WI38 (cell line): ENCODE data around the gene DSCAML1.

Experiments
- H3K4me3 ChIP-seq: 2 replicates; pipeline ENCODE4 v1.5.1; 2011; ENCODE audit warnings: low read depth, mild to moderate bottlenecking, control low read depth, low read length
- CTCF ChIP-seq: IDR thresholded peaks from 2 replicates; pipeline ENCODE4 v1.5.1; 2012; ENCODE audit warnings: low read depth, mild to moderate bottlenecking, control low read depth, low read length

The DSCAML1 gene

DNA sequence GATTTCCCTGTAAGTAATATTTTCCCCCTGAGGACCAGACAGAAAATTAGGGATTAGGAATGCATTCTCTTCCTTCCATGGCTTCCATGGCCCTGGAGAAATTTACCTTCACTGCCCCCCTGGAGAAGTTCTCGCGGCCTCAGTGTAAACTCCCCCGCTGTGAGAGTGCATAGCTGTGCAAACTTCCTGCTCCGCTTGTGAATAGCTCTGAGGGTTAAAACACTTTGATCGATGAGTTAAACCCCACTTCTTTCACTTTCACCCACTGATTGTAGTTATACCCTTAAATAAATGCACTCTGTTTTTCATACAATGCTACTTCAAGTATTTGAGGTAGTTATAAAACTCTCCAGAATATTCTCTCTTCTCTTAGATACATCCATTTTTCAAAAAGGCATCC lies 190.8 kb downstream of the DSCAML1 start:
- no peak for TF ChIP-seq CTCF
- H3K4me3 ChIP-seq, result no peak overlapping the region

DNA sequence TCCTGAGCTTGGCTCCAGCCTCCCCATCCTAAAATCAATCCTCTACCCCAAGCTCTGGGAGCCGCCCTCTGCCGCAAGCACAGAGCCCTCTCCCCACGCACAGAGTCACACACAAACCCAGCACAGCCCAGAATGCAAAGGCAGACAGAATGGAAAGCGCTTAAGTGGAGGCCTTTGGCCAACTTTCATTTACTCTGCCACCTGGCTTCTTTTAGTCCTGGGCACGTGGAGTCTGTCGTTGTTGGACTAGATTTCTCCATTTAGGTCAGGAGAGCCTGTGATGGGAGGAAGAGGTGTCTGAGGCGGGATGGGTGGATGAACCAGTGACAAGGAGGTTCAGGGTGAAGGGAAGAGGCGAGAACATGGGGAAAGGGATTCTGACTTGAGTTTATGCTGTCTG lies 191.7 kb downstream of the DSCAML1 start:
- no peak overlapping the region for H3K4me3 ChIP-seq
- no peak for TF ChIP-seq CTCF

DNA sequence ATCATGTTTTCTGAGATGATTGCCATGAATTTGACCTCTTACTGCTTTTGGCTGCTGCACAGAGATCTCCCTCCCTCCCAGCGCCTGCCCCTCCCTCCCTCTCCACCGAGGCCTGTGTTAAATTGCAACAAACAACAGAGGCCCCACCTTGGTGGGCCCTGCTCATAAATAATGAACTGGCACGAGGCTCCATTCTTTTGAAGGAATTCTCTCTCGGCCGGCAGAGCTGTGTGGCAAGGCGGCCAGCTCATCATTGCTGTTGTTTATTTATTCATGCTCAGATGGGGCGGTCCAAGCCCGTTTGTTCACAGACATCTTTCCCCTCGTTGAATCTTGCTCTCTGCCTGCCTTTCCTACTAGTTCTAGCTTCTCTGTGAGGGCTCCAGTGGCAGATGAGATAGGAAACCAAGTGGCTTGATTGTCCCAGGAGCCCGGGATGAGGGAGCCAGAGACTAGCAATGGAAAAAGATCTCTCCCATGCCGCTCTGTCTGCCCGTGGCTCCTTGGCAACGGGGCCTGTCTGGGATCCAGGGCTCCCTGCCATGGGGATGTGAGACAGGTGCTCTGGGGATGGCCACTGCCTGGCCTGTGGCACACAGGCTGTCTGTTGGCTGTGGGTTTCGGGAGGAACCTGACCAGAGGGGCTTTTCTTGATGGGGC lies 192.6 kb downstream of the DSCAML1 start:
- no peak for TF ChIP-seq CTCF
- H3K4me3 ChIP-seq, result no peak overlapping the region

GRCh38 chr11:117603932-117604331 lies 193.1 kb downstream of the DSCAML1 start:
- TF ChIP-seq CTCF, result no peak
- no peak overlapping the region for H3K4me3 ChIP-seq

DNA sequence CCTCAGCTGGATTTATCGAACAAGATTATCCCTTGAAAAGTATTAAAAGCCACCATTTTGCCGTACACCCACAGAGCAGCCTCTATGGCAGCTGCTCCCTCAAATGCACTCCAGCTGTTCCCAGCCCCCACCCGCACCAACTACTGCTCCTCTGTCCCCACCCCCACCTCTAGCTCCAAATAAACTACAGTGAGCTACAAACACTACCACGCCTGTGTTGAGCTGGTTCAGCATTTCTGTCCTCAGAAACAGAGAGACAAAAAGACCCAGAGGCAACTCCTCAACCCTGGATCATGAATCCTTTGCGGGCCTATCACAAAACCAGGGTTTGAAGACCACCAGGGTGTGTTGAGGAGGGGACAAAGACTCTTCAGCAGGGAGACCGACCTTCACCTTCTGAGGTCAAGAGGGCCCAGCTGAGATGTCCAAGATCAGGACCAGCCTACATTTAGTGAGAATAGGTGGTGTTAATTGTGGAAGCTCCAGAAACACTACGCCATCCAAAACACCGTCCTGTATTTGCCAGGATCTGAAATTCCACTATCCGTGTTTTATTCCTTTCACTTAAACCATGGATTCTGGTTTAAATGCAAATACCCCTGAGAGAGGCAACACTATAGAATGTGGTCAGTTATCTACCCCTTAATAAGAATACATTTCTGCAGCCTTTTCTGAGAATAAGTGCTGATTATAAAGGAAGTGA lies 195.9 kb downstream of the DSCAML1 start:
- no peak overlapping the region for H3K4me3 ChIP-seq
- no peak for TF ChIP-seq CTCF

GRCh38 chr11:117600234-117600783 lies 196.7 kb downstream of the DSCAML1 start:
- no peak for TF ChIP-seq CTCF
- no peak overlapping the region for H3K4me3 ChIP-seq

DNA sequence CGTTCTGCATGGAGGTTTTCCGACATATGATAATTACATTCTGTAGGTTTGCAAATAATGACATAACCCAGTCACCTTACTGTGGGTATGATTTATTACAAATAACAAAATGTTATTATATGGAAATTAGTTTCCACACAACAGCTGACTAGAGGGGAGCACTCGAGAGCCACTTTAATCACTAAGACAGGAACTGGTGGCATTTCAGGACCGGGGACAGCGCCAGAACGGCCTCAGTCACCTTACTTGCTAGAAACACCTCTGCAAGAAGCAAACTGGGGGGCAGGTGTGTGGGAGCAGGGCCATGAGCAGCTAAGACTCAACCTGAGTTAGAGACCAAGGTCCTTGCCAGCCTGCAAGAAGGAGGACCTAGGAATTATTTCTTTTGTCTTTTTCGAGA lies 199.9 kb downstream of the DSCAML1 start:
- no peak for TF ChIP-seq CTCF
- H3K4me3 ChIP-seq, result no peak overlapping the region
